Tibial artery (tissue), 4 donors: ENCODE measurements around the gene ZSCAN21.

ENCODE experiments used
- DNase-seq, 2 donors: peaks; one replicate each; pipeline ENCODE4 v3.0.0-alpha.2; 2019
- H3K27ac ChIP-seq, 2 donors: fragments of 200-600 bp; sonication (generic) in 1 of 2; 1 replicate in 1 of 2; 2 replicates in 1 of 2; pipeline ENCODE4 v1.5.1; 2018 to 2019; ENCODE audit warnings: mild to moderate bottlenecking in 1 of 2
- H3K27me3 ChIP-seq, 2 donors: fragments of 200-600 bp; sonication (generic) in 1 of 2; one replicate each; pipeline versions ENCODE4 v1.5.1 to v1.6.0; 2016 to 2019
- H3K36me3 ChIP-seq, 3 donors: fragments of 200-600 bp; sonication (generic) in 2 of 3; one replicate each; pipeline ENCODE4 v1.5.1; 2016 to 2019; ENCODE audit warnings: mild to moderate bottlenecking in 2 of 3
- H3K4me1 ChIP-seq, 4 donors: fragments of 200-600 bp; sonication (generic) in 2 of 4; 1 replicate in 3 of 4; 2 replicates in 1 of 4; pipeline ENCODE4 v1.5.1; 2016 to 2019
- H3K4me3 ChIP-seq, 2 donors: fragments of 200-600 bp; sonication (generic) in 1 of 2; 1 replicate in 1 of 2; 2 replicates in 1 of 2; pipeline ENCODE4 v1.5.1; 2018 to 2019; ENCODE audit warnings: mild to moderate bottlenecking in 2 of 2
- H3K9me3 ChIP-seq, 3 donors: fragments of 200-600 bp; sonication (generic) in 1 of 3; one replicate each; pipeline ENCODE4 v1.5.1; 2016 to 2019
- CTCF ChIP-seq, 2 experiments: fragments of 200-600 bp in 1 of 2; fragments of 450-650 bp in 1 of 2; IDR thresholded peaks; one replicate each; pipeline ENCODE4 v1.5.1; 2017 to 2019; ENCODE audit warnings: antibody characterized with exemption in 2 of 2, mild to moderate bottlenecking in 1 of 2, moderate library complexity in 1 of 2
- intact Hi-C: fragments of 100-400 bp; cut with DNase I; formaldehyde crosslinking; loops from one replicate; pipeline ENCODE4 v1.15.0; 2023; ENCODE audit warnings: low total_unique reads

Gene ZSCAN21

DNA sequence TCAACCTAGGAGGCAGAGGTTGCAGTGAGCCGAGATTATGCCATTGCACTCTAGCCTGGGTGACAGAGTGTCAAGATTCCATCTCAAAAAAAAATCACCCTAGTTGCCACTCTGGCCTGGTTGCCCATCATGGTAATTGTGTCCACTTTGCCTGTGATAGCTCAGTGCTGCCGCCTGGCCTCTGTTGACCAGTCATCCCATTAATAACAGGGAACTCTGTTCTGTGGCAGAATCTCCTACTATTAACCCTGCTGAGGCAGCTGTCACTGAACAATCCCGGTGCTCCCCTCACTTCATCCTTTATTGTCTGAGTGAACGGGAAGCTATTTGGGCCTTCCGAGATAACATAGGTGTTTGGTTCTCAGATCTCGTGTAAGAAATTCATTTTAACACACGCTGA, 17.4 kb downstream of the ZSCAN21 start:
- Histone ChIP-seq H3K27ac (no peak overlapping the region), H3K27me3 (no peaks in the 10 kb centered on the region), H3K9me3 (peaks cover 0 to 21% (median 18%) of the 10 kb centered on the region in 3 donors), H3K4me3 (no peak overlapping the region), H3K4me1 (peaks cover 0 to 9% (median 0%) of the 10 kb centered on the region in 4 donors), H3K36me3 (peaks cover 58 to 96% (median 65%) of the 10 kb centered on the region in 3 donors)
- intact Hi-C loops, result no loop called here
- TF ChIP-seq CTCF (IDR thresholded peaks at IDR 0.05), result no peak
- DNase-seq, result no peak

GRCh38 chr7:100069991-100070390, 20.4 kb downstream of the ZSCAN21 start:
- Histone ChIP-seq H3K4me1 (peaks cover 0 to 9% (median 0%) of the 10 kb centered on the region in 4 donors), H3K9me3 (peaks cover 0 to 21% (median 21%) of the 10 kb centered on the region in 3 donors), H3K36me3 (peaks cover 65 to 97% (median 70%) of the 10 kb centered on the region in 3 donors), H3K27ac (no peak overlapping the region), H3K27me3 (no peaks in the 10 kb centered on the region), H3K4me3 (no peak overlapping the region)
- intact Hi-C loops, result no loop called here
- no peak for DNase-seq
- no peak for TF ChIP-seq CTCF (IDR thresholded peaks at IDR 0.05)

DNA sequence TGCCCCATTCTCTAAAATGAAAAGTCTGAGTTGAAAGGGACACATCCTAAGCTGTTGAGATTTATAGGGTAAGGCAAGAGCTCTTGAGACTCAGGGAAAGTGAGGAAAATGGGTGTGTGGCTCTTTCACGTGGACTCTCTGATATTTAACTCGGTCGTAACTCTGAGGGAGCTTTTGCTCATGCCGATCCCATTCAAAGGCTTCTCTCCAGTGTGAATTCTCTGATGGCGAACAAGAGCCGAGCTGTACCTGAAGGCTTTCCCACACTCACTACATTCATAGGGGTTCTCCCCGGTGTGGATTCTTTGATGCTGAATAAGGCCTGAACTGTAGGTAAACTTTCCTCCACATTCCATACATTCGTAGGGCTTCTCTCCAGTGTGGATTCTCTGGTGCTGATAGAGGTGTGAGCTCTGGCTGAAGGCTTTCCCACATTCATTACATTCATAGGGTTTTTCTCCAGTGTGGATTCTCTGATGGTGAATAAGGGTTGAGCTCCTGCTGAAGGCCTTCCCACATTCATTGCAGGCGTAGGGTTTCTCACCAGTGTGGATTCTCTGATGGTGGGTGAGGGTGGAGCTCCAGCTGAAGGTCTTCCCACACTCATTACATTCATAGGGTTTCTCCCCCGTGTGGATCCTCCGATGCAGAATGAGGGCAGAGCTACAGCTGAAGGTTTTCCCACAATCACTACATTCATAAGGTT, 21.6 kb downstream of the ZSCAN21 start:
- H3K4me3 ChIP-seq, result no peak overlapping the region

GRCh38 chr7:100072462-100072861, 22.9 kb downstream of the ZSCAN21 start:
- intact Hi-C loops, result no loop called here
- Histone ChIP-seq H3K4me1 (no peaks in the 10 kb centered on the region), H3K9me3 (peaks cover 0 to 21% (median 21%) of the 10 kb centered on the region in 3 donors), H3K27ac (no peak overlapping the region), H3K36me3 (peaks cover 83 to 99% (median 88%) of the 10 kb centered on the region in 3 donors), H3K27me3 (no peaks in the 10 kb centered on the region), H3K4me3 (no peak overlapping the region)
- no peak for DNase-seq
- no peak for TF ChIP-seq CTCF (IDR thresholded peaks at IDR 0.05)

More for the DNA sequence above, 21.6 kb downstream of the ZSCAN21 start:
- H3K4me1 ChIP-seq, result no peaks in the 10 kb centered on the region
- H3K9me3 ChIP-seq, result peaks cover 0 to 21% (median 21%) of the 10 kb centered on the region in 3 donors
- intact Hi-C loops, result no loop called here
- H3K36me3 ChIP-seq, result peaks cover 76 to 99% (median 76%) of the 10 kb centered on the region in 3 donors
- no peaks in the 10 kb centered on the region for H3K27me3 ChIP-seq
- no peak for DNase-seq
- TF ChIP-seq CTCF (IDR thresholded peaks at IDR 0.05), result no peak
- H3K27ac ChIP-seq, result no peak overlapping the region

DNA sequence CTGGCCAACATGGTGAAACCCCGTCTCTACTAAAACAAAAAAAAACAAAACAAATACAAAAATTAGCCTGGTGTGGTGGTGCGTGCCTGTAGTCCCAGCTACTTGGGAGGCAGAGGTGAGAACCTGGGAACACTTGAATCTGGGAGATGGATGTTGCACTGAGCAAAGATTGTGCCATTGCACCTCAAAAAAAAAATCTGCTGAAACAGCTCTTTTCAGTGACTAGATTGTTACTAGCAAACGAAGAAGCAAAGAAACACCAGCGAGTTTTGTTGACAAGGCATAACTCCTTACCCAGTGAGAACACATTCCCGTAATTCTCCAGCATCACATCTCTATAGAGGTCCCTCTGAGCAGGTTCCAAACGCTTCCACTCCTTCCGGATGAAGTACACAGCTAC, 25.3 kb downstream of the ZSCAN21 start:
- Histone ChIP-seq H3K27me3 (no peaks in the 10 kb centered on the region), H3K4me1 (peaks cover 0 to 15% (median 9%) of the 10 kb centered on the region in 4 donors), H3K9me3 (peaks cover 0 to 21% (median 21%) of the 10 kb centered on the region in 3 donors), H3K36me3 (peaks cover 75 to 96% (median 84%) of the 10 kb centered on the region in 3 donors), H3K27ac (no peak overlapping the region), H3K4me3 (no peak overlapping the region)
- intact Hi-C loops, result no loop called here
- no peak for DNase-seq
- TF ChIP-seq CTCF (IDR thresholded peaks at IDR 0.05), result no peak
